IPS-18a (cell line): Measurements from ENCODE around the gene MAD1L1.

ENCODE experiments used
- H3K27ac ChIP-seq: one replicate; pipeline ENCODE4 v1.5.1; 2013; ENCODE audit warnings: low read length
- H3K27me3 ChIP-seq: one replicate; pipeline ENCODE4 v1.6.1; 2013; ENCODE audit warnings: mild to moderate bottlenecking, low read length; ENCODE audit not compliant: control insufficient read depth, insufficient read depth
- H3K36me3 ChIP-seq: one replicate; pipeline ENCODE4 v1.6.1; 2013; ENCODE audit warnings: low read depth, low read length; ENCODE audit not compliant: control insufficient read depth
- H3K4me1 ChIP-seq: one replicate; pipeline ENCODE4 v1.6.1; 2013; ENCODE audit warnings: low read depth, low read length; ENCODE audit not compliant: control insufficient read depth
- H3K4me3 ChIP-seq: one replicate; pipeline ENCODE4 v1.5.1; 2013; ENCODE audit warnings: low read length
- H3K9ac ChIP-seq: one replicate; pipeline ENCODE4 v1.6.1; 2013; ENCODE audit warnings: mild to moderate bottlenecking, low read length, moderate library complexity
- H3K9me3 ChIP-seq: one replicate; pipeline ENCODE4 v1.6.1; 2013; ENCODE audit warnings: low read depth, low read length; ENCODE audit not compliant: control insufficient read depth

MAD1L1 gene

GRCh38 chr7:2145835-2146580, 86.7 kb downstream of the MAD1L1 start:
- Histone ChIP-seq H3K36me3 (peaks cover 3% of the 10 kb centered on the region), H3K9me3 (no peaks in the 10 kb centered on the region), H3K27ac (no peak overlapping the region), H3K4me3 (no peak overlapping the region), H3K4me1 (no peaks in the 10 kb centered on the region), H3K9ac (no peak overlapping the region), H3K27me3 (no peaks in the 10 kb centered on the region)

- Histone ChIP-seq H3K27me3 (no peaks in the 10 kb centered on the region), H3K4me3 (no peak overlapping the region), H3K27ac (no peak overlapping the region), H3K9ac (no peak overlapping the region), H3K36me3 (peaks cover 3% of the 10 kb centered on the region), H3K9me3 (no peaks in the 10 kb centered on the region), H3K4me1 (no peaks in the 10 kb centered on the region)
Measured at GRCh38 chr7:2144926-2145325, 87.8 kb downstream of the MAD1L1 start.

- no peak overlapping the region for H3K9ac ChIP-seq
- H3K27ac ChIP-seq: no peak overlapping the region
- no peaks in the 10 kb centered on the region for H3K27me3 ChIP-seq
- no peaks in the 10 kb centered on the region for H3K9me3 ChIP-seq
- H3K36me3 ChIP-seq: peaks cover 3% of the 10 kb centered on the region
- no peaks in the 10 kb centered on the region for H3K4me1 ChIP-seq
- no peak overlapping the region for H3K4me3 ChIP-seq
Measured at GRCh38 chr7:2143981-2144595, 88.7 kb downstream of the MAD1L1 start.

GRCh38 chr7:2143450-2143849, 89.3 kb downstream of the MAD1L1 start:
- Histone ChIP-seq H3K27ac (no peak overlapping the region), H3K27me3 (no peaks in the 10 kb centered on the region), H3K9me3 (no peaks in the 10 kb centered on the region), H3K4me1 (no peaks in the 10 kb centered on the region), H3K36me3 (peaks cover 3% of the 10 kb centered on the region), H3K4me3 (no peak overlapping the region), H3K9ac (no peak overlapping the region)

GRCh38 chr7:2142386-2142785, 90.4 kb downstream of the MAD1L1 start:
- no peak overlapping the region for H3K27ac ChIP-seq
- H3K9ac ChIP-seq: no peak overlapping the region
- no peak overlapping the region for H3K4me3 ChIP-seq
- H3K36me3 ChIP-seq: peaks cover 3% of the 10 kb centered on the region
- no peaks in the 10 kb centered on the region for H3K27me3 ChIP-seq
- H3K4me1 ChIP-seq: no peaks in the 10 kb centered on the region
- H3K9me3 ChIP-seq: no peaks in the 10 kb centered on the region

- no peaks in the 10 kb centered on the region for H3K9me3 ChIP-seq
- no peak overlapping the region for H3K27ac ChIP-seq
- H3K4me1 ChIP-seq: no peaks in the 10 kb centered on the region
- H3K4me3 ChIP-seq: no peak overlapping the region
- H3K36me3 ChIP-seq: peaks cover 3% of the 10 kb centered on the region
- no peaks in the 10 kb centered on the region for H3K27me3 ChIP-seq
- no peak overlapping the region for H3K9ac ChIP-seq
Measured at GRCh38 chr7:2141651-2142050, 91.1 kb downstream of the MAD1L1 start.

- H3K36me3 ChIP-seq: peaks cover 3% of the 10 kb centered on the region
- H3K9ac ChIP-seq: no peak overlapping the region
- H3K4me1 ChIP-seq: no peaks in the 10 kb centered on the region
- H3K4me3 ChIP-seq: no peak overlapping the region
- no peaks in the 10 kb centered on the region for H3K27me3 ChIP-seq
- no peak overlapping the region for H3K27ac ChIP-seq
- H3K9me3 ChIP-seq: no peaks in the 10 kb centered on the region
Measured at GRCh38 chr7:2141021-2141410, 91.7 kb downstream of the MAD1L1 start.

- no peak overlapping the region for H3K27ac ChIP-seq
- no peak overlapping the region for H3K9ac ChIP-seq
- no peak overlapping the region for H3K4me3 ChIP-seq
- H3K9me3 ChIP-seq: no peaks in the 10 kb centered on the region
- H3K36me3 ChIP-seq: peaks cover 3% of the 10 kb centered on the region
- no peaks in the 10 kb centered on the region for H3K27me3 ChIP-seq
- H3K4me1 ChIP-seq: no peaks in the 10 kb centered on the region
Measured at GRCh38 chr7:2140216-2141020, 92.3 kb downstream of the MAD1L1 start.

GRCh38 chr7:2139004-2139699, 93.6 kb downstream of the MAD1L1 start:
- H3K4me3 ChIP-seq: no peak overlapping the region
- H3K36me3 ChIP-seq: no peaks in the 10 kb centered on the region
- H3K9ac ChIP-seq: no peak overlapping the region
- no peaks in the 10 kb centered on the region for H3K4me1 ChIP-seq
- no peaks in the 10 kb centered on the region for H3K9me3 ChIP-seq
- H3K27ac ChIP-seq: no peak overlapping the region
- H3K27me3 ChIP-seq: no peaks in the 10 kb centered on the region

GRCh38 chr7:2138146-2138765, 94.5 kb downstream of the MAD1L1 start:
- H3K4me1 ChIP-seq: no peaks in the 10 kb centered on the region
- H3K4me3 ChIP-seq: no peak overlapping the region
- no peak overlapping the region for H3K27ac ChIP-seq

GRCh38 chr7:2134740-2135139, 98.0 kb downstream of the MAD1L1 start:
- Histone ChIP-seq H3K36me3 (no peaks in the 10 kb centered on the region), H3K9ac (no peak overlapping the region), H3K27me3 (no peaks in the 10 kb centered on the region), H3K9me3 (no peaks in the 10 kb centered on the region), H3K4me3 (no peak overlapping the region), H3K4me1 (no peaks in the 10 kb centered on the region), H3K27ac (no peak overlapping the region)

More at GRCh38 chr7:2138146-2138765, 94.5 kb downstream of the MAD1L1 start:
- H3K9me3 ChIP-seq: no peaks in the 10 kb centered on the region
- no peak overlapping the region for H3K9ac ChIP-seq
- H3K36me3 ChIP-seq: no peaks in the 10 kb centered on the region
- no peaks in the 10 kb centered on the region for H3K27me3 ChIP-seq
